ENCODE results near the gene PDPK1. TPM values are rescaled to one million over a fixed set of nuclear protein-coding genes. Genes with fewer than 3 reads are reported as not detected.

PDPK1 gene
- total and polyA plus RNA-seq, 2 experiments from 2014 or later = 19.3 to 25.8 TPM

DNA sequence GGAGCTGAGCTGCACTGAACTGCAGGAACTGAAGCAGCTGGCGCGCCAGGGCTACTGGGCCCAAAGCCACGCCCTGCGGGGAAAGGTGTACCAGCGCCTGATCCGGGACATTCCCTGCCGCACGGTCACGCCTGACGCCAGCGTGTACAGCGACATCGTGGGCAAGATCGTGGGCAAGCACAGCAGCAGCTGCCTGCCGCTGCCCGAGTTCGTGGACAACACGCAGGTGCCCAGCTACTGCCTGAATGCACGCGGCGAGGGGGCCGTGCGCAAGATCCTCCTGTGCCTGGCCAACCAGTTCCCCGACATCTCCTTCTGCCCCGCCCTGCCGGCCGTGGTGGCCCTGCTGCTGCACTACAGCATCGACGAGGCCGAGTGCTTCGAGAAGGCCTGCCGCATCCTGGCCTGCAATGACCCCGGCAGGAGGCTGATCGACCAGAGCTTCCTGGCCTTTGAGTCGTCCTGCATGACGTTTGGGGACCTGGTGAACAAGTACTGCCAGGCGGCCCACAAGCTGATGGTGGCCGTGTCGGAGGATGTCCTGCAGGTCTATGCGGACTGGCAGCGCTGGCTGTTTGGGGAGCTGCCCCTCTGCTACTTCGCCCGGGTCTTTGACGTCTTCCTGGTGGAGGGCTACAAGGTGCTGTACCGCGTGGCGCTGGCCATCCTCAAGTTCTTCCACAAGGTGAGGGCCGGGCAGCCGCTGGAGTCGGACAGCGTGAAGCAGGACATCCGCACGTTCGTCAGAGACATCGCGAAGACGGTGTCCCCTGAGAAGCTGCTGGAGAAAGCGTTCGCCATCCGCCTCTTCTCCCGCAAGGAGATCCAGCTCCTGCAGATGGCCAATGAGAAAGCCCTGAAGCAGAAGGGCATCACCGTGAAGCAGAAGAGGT lies 41.4 kb upstream of the PDPK1 start:
- H3K27me3 ChIP-seq (ENCODE audit: insufficient read depth) = no peaks in the 10 kb centered on the region
- DNase-seq (ENCODE audit: low spot score) (no peak), ATAC-seq (no peak)
- peaks cover under 1% of the 10 kb centered on the region; the same call in 1 of the 2 replicates for H3K4me1 ChIP-seq (ENCODE audit: insufficient read depth)
- Mint-ChIP-seq H3K27ac (no peak overlapping the region), H3K4me3 (no peak overlapping the region), H3K27me3 (ENCODE audit: insufficient read depth, low read depth, poor library complexity) (peaks cover 2% of the 10 kb centered on the region), H3K36me3 (ENCODE audit: low read depth) (peaks cover 8% of the 10 kb centered on the region; the same call in 2 of the 3 replicates), H3K4me1 (no peaks in the 10 kb centered on the region; the same call in 2 of the 3 replicates), H3K9me3 (no peaks in the 10 kb centered on the region)
- H2AFZ ChIP-seq = no peak overlapping the region
- no peaks in the 10 kb centered on the region for H3K79me2 ChIP-seq (replicated peaks; ENCODE audit: insufficient read depth)
- no peaks in the 10 kb centered on the region for H3K36me3 ChIP-seq (ENCODE audit: insufficient read depth)
- no peak overlapping the region for H3K4me3 ChIP-seq
- no peak for TF ChIP-seq POLR2AphosphoS5 (IDR thresholded peaks at IDR 0.05; ENCODE audit: low read depth)
- no peak for TF ChIP-seq NANOG (IDR thresholded peaks at IDR 0.05; ENCODE audit: borderline replicate concordance)
- TF ChIP-seq JUNB (IDR thresholded peaks at IDR 0.05; ENCODE audit: unreplicated experiment) = no peak
- TF ChIP-seq REST (IDR thresholded peaks at IDR 0.05; ENCODE audit: unreplicated experiment) = no peak
- no peak for TF ChIP-seq CREB1 (CRISPR knock-in tag; IDR thresholded peaks at IDR 0.05; ENCODE audit: low read depth)
- TF ChIP-seq ZNF114 (CRISPR knock-in tag; IDR thresholded peaks at IDR 0.05) = no peak
- TF ChIP-seq STAT1 (IDR thresholded peaks at IDR 0.05; ENCODE audit: unreplicated experiment) = no peak
- TF ChIP-seq ZNF331 (CRISPR knock-in tag; IDR thresholded peaks at IDR 0.05; ENCODE audit: low read depth) = no peak
- TF ChIP-seq EZH2 (IDR thresholded peaks at IDR 0.05; ENCODE audit: low read depth, unreplicated experiment) = no peak
- no peak for TF ChIP-seq ETS1 (IDR thresholded peaks at IDR 0.05)
- no peaks in the 10 kb centered on the region; the same call in 1 of the 2 replicates for H4K20me1 ChIP-seq (replicated peaks; ENCODE audit: insufficient read depth)
- H3K9me2 ChIP-seq (ENCODE audit: insufficient read depth) = no peaks in the 10 kb centered on the region
- H3F3A ChIP-seq (replicated peaks; ENCODE audit: low read depth) = no peaks in the 10 kb centered on the region
- no peak overlapping the region for H3K4me2 ChIP-seq
- H3K27ac ChIP-seq (ENCODE audit: low read depth) = no peak overlapping the region

Measured in GM23338 (cell line).